Stimulated activated CD8-positive, alpha-beta memory T cell treated with anti-CD3 and anti-CD28 coated beads, Interleukin-4, amount 100 ng/mL, for 48 hours (primary cell): ENCODE measurements around the gene HTRA2.

ENCODE experiments used
- DNase-seq: peaks from one replicate; pipeline ENCODE4 v3.0.0-alpha.2; 2020

HTRA2 gene

GRCh38 chr2:74501335-74502071, 28.2 kb upstream of the HTRA2 start:
- no peak for DNase-seq

- no peak for DNase-seq
Measured at GRCh38 chr2:74502147-74502719, 27.5 kb upstream of the HTRA2 start.

- peak; percentile 74 for DNase-seq
Measured at GRCh38 chr2:74502720-74503505, 26.8 kb upstream of the HTRA2 start.

DNA sequence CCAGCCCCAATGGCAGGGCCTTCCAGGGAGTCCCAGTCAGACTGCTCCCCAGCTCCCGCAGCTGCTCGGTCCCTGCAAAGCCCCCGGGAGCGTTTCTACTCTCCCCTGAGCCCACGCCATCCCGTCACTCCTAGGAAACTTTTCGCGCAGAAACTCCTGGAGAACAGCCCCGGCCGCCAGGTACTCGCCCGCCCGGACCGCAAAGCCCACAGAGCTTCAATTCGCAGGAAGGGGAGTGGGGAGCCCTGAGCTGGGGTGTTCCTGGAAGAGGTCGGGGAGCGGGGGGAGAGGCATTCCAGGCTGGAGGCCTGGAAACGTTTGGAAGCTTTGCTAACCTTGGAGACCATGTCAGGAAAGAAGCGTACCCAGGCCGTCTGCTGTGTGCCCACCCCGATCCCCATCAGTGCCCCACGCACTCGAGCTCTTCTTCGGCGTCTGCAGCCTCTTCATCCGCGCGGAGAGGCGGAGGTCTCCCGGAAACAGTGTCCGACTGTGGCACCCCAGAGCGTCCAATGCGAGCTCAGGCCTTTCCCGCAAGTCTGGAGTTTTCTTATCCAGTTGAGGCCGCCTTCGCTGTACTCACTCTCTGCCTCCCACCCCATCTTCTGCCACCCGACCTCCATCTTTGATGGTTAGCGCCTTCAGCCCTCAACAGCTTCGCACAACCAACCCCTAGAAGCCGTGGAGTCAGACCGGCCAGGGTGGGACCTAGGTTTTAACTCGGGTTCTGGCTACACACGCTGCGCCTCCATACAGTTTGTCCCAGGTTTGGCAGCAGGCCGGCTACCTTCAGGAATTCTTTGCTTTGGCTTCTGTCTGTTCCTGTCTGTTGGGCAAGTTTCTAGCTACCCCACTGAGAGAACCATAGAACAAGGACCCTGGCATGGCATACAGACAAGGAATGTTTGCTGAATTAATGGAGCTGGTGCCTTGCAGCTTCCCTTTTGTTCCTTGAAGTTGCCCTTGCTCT, 25.9 kb upstream of the HTRA2 start:
- no peak for DNase-seq

GRCh38 chr2:74504591-74504990, 25.1 kb upstream of the HTRA2 start:
- no peak for DNase-seq

- DNase-seq: no peak
Measured at GRCh38 chr2:74505448-74506246, 24.1 kb upstream of the HTRA2 start.

GRCh38 chr2:74507145-74507925, 22.4 kb upstream of the HTRA2 start, which contains the start of gene PCGF1:
TSS of gene PCGF1 (minus strand) at chr2:74507695. CDS start at chr2:74507668, 27 bp downstream.
- peak; percentile 100 for DNase-seq

DNA sequence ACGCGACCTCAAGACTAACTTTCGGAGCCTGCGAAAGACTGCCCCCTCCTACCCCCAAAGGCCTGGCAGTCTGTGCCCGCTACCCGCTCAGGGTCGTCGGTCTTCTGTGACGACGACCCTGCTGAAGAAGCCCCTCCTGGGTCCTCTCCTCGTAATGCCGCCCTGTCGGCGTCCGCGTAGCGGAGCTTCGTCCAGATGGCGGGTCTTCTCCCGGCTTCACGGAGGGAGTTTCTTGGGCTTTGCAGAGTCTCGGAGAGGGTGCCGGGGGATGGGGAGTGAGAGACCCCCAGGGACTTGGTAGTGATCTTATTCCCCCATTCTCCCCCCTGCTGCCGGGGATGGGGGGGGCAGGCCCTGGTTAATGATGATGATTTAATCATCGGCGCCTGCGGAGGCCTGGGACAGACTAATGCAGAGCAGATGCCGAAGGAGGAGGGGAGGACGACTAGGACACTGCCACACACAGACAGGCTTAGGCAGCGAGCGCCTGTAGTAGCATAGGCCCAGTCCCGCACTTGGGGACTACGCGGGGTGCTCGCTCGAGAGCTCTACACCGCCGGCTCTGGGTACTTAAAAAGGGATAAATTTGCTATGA, 21.7 kb upstream of the HTRA2 start:
- DNase-seq: peak; percentile 40

- no peak for DNase-seq
Measured at GRCh38 chr2:74510272-74510671, 19.5 kb upstream of the HTRA2 start.

- no peak for DNase-seq
Measured at GRCh38 chr2:74511104-74511989, 18.4 kb upstream of the HTRA2 start.

GRCh38 chr2:74512744-74513604, 16.8 kb upstream of the HTRA2 start:
- DNase-seq: no peak

- peak; percentile 51 for DNase-seq
Measured at GRCh38 chr2:74513605-74514367, 15.9 kb upstream of the HTRA2 start.

- no peak for DNase-seq
Measured at GRCh38 chr2:74514368-74515270, 15.1 kb upstream of the HTRA2 start, which contains the start of gene TLX2. TSS of gene TLX2 (plus strand) at chr2:74514450. CDS start at chr2:74514807, 357 bp downstream.

DNA sequence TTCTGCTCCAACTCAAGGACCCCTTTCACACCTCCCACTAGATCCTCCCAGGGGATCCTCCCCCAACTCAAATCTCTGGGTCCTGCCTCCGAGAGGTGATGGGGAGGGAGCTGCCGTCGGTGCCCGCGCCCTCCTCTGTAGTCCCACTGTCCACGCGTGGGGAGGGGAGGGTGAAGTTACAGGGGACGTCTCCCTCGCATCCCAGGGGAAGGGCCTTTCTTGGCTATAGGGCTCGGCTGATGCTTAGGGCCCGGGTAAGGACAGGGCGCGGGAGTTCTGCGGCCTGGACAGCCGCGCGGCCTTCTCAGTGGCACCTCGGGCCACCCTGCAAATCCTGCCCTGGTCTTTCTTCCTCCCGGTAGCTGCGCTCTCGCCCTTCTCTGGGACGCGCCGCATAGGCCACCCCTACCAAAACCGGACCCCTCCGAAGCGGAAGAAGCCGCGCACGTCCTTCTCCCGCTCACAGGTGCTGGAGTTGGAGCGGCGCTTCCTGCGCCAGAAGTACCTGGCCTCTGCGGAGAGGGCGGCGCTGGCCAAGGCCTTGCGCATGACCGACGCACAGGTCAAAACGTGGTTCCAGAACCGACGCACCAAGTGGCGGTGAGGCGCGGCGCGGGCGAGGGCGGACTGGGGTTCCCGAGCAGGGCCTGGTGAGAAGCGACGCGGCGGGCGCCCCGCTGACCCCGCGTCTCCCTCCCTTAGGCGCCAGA, 14.3 kb upstream of the HTRA2 start:
- no peak for DNase-seq

GRCh38 chr2:74515981-74516633, 13.6 kb upstream of the HTRA2 start:
- DNase-seq: peak; percentile 83
